MCF 10A (cell line): ENCODE measurements around the gene SUPT20HL2. TPM values are rescaled to one million over a fixed set of nuclear protein-coding genes. Genes with fewer than 3 reads are reported as not detected.
"Not testable (repeated sequence)": the region's sequence is repeated elsewhere in the genome, so short reads cannot be mapped to it uniquely, and the experiment has no call there.

Source experiments
- BruUV-seq: library from RNA; stranded (reverse); fragments of 400-500 nt; replicated peaks from 2 replicates; lab custom pipeline; 2021; lab: Mats Ljungman, UMichigan
- CTCF ChIA-PET: fragments of 300-600 bp; sonication (Branson Sonifier 250); formaldehyde crosslinking; extraction: SDS; loops from one replicate; lab custom pipeline; 2021; ENCODE audit warnings: antibody characterized with exemption, inconsistent platforms; lab: Yijun Ruan, JAX
- POLR2A ChIA-PET: fragments of 300-600, 350-650 bp; sonication (Branson Sonifier 250); formaldehyde crosslinking; extraction: SDS; loops from one replicate; lab custom pipeline; 2020; ENCODE audit warnings: antibody characterized with exemption, inconsistent platforms; lab: Yijun Ruan, JAX
- DNase-seq: peaks from one replicate; pipeline ENCODE4 v3.0.0-alpha.2; 2018; ENCODE audit not compliant: unreplicated experiment
- H3K27ac Mint-ChIP-seq: one replicate; pipeline ENCODE4 v1.8.0; 2022; ENCODE audit warnings: mild to moderate bottlenecking, low read depth, mixed read lengths; ENCODE audit not compliant: unreplicated experiment
- H3K27me3 Mint-ChIP-seq: one replicate; pipeline ENCODE4 v1.8.0; 2022; ENCODE audit warnings: mixed read lengths; ENCODE audit not compliant: insufficient read depth, unreplicated experiment
- H3K36me3 Mint-ChIP-seq: one replicate; pipeline ENCODE4 v1.8.0; 2022; ENCODE audit warnings: mild to moderate bottlenecking, moderate library complexity, mixed read lengths; ENCODE audit not compliant: insufficient read depth, unreplicated experiment
- H3K4me1 Mint-ChIP-seq: one replicate; pipeline ENCODE4 v1.8.0; 2022; ENCODE audit warnings: mixed read lengths; ENCODE audit not compliant: insufficient read depth, unreplicated experiment
- H3K4me3 Mint-ChIP-seq: one replicate; pipeline ENCODE4 v1.8.0; 2022; ENCODE audit warnings: mild to moderate bottlenecking, moderate library complexity, mixed read lengths; ENCODE audit not compliant: unreplicated experiment
- H3K9me3 Mint-ChIP-seq: one replicate; pipeline ENCODE4 v1.8.0; 2022; ENCODE audit warnings: mixed read lengths; ENCODE audit not compliant: unreplicated experiment
- intact Hi-C: fragments of 100-400 bp; cut with micrococcal nuclease; formaldehyde crosslinking; loops from 2 replicates; pipeline ENCODE4 v1.14.1; 2022
- total RNA-seq: library from RNA; stranded (reverse); gene quantifications from 2 replicates; pipeline ENCODE4 v1.2.3, GENCODE V29; 2022
- TF ChIP-seq, protein P1 (sequence below): fragments of 200-600 bp; IDR thresholded peaks from one replicate; pipeline ENCODE4 v1.8.0; 2022; ENCODE audit warnings: antibody characterized with exemption, mild to moderate bottlenecking; ENCODE audit not compliant: unreplicated experiment

Gene SUPT20HL2
- total RNA-seq, 1 experiment from 2014 or later, result not detected

DNA sequence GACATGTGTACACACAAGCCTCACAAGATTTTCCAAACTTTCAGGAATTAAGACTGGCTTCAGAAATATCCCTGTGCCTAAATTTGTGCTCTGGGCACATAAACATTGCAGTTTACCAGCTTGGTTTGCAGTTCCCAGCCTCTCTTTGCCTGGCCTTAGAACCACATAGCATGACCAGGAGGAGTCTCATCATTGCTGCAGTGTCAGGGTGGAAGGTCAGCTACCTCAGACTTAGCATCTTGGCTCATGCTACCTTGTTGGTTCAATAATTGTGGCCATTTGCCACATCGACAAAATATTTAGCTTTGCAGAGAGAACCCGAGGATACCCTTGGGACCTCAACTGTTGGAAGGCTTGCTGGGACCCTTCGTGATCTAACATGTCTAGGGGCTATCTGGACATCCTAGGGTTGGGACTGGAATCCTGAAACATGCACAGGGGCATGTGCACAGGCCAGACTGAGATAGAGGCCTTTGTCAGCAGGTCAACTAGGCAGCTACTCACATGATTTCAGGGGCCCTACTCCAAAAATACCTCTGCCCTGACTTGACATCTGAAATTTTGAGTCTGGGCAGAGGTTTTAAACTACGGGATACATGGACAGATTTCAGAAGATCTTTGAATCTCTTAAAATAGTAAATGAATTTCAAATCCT lies 8.0 kb upstream of the SUPT20HL2 start:
- ChIA-PET POLR2A (no interaction called here), CTCF (interaction anchor here (0.6 to 1.2 kb wide), 2 partner anchors 50 to 821 kb away, joined by 3 to 4 read pairs; no protein-coding TSS in a partner anchor)
- no peak for DNase-seq
- TF ChIP-seq, protein P1, sequence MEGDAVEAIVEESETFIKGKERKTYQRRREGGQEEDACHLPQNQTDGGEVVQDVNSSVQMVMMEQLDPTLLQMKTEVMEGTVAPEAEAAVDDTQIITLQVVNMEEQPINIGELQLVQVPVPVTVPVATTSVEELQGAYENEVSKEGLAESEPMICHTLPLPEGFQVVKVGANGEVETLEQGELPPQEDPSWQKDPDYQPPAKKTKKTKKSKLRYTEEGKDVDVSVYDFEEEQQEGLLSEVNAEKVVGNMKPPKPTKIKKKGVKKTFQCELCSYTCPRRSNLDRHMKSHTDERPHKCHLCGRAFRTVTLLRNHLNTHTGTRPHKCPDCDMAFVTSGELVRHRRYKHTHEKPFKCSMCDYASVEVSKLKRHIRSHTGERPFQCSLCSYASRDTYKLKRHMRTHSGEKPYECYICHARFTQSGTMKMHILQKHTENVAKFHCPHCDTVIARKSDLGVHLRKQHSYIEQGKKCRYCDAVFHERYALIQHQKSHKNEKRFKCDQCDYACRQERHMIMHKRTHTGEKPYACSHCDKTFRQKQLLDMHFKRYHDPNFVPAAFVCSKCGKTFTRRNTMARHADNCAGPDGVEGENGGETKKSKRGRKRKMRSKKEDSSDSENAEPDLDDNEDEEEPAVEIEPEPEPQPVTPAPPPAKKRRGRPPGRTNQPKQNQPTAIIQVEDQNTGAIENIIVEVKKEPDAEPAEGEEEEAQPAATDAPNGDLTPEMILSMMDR, result no peak
- Mint-ChIP-seq H3K4me1 (no peaks in the 10 kb centered on the region), H3K27me3 (peaks cover 85% of the 10 kb centered on the region), H3K36me3 (no peaks in the 10 kb centered on the region), H3K4me3 (no peak overlapping the region), H3K27ac (no peak overlapping the region), H3K9me3 (no peaks in the 10 kb centered on the region)
- BruUV-seq, result no TSS peak
- intact Hi-C loops, result no loop called here

DNA sequence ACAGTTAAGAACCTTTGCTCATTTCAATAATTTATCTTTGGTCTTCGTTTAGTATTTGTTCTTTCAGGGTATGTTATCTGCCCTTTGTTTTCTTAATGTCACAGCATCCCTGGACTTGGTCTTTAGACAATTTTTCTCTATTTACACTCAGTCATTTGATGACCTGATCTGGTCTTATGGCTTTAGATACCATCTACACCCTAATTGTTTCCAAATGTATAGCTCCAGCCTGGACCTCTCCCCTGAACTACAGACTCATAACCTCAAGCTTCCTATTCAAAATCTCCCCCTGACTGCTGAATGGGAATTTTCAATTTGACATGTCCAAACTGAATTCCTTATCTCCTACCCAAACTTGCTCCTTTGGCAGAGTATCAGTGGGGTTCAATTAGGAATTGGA lies 3.7 kb upstream of the SUPT20HL2 start:
- POLR2A ChIA-PET, result no interaction called here
- H3K9me3 Mint-ChIP-seq, result no peaks in the 10 kb centered on the region
- peaks cover 81% of the 10 kb centered on the region for H3K27me3 Mint-ChIP-seq
- no TSS peak for BruUV-seq
- no peak for DNase-seq
- H3K27ac Mint-ChIP-seq, result no peak overlapping the region
- CTCF ChIA-PET, result no interaction called here
- H3K4me1 Mint-ChIP-seq, result no peaks in the 10 kb centered on the region
- intact Hi-C loops, result no loop called here
- H3K36me3 Mint-ChIP-seq, result no peaks in the 10 kb centered on the region
- TF ChIP-seq, protein P1, result no peak
- no peak overlapping the region for H3K4me3 Mint-ChIP-seq

- H3K27me3 Mint-ChIP-seq, result peaks cover 67% of the 10 kb centered on the region
- no peaks in the 10 kb centered on the region for H3K4me1 Mint-ChIP-seq
- BruUV-seq, result no TSS peak
- CTCF ChIA-PET, result no interaction called here
- TF ChIP-seq, protein P1, result no peak
- DNase-seq, result no peak
- no peak overlapping the region for H3K4me3 Mint-ChIP-seq
- no peak overlapping the region for H3K27ac Mint-ChIP-seq
- no peaks in the 10 kb centered on the region for H3K36me3 Mint-ChIP-seq
- intact Hi-C loops, result no loop called here
- H3K9me3 Mint-ChIP-seq, result no peaks in the 10 kb centered on the region
- POLR2A ChIA-PET, result no interaction called here
These were observed 2.2 kb upstream of the SUPT20HL2 start for GRCh38 chrX:24316111-24316510.

- H3K27ac Mint-ChIP-seq, intact Hi-C loops, BruUV-seq, CTCF ChIA-PET, H3K36me3 Mint-ChIP-seq, POLR2A ChIA-PET, H3K9me3 Mint-ChIP-seq, DNase-seq, H3K4me3 Mint-ChIP-seq, H3K4me1 Mint-ChIP-seq: not testable (repeated sequence)
- H3K27me3 Mint-ChIP-seq, result peaks cover 63% of the 10 kb centered on the region
These were observed 1.6 kb downstream of the SUPT20HL2 start for GRCh38 chrX:24312249-24312607.

GRCh38 chrX:24311507-24312248 lies 2.2 kb downstream of the SUPT20HL2 start:
- DNase-seq, BruUV-seq, CTCF ChIA-PET, POLR2A ChIA-PET, H3K4me3 Mint-ChIP-seq, H3K36me3 Mint-ChIP-seq, H3K27ac Mint-ChIP-seq, H3K4me1 Mint-ChIP-seq, intact Hi-C loops, H3K9me3 Mint-ChIP-seq: not testable (repeated sequence)
- H3K27me3 Mint-ChIP-seq, result peaks cover 63% of the 10 kb centered on the region

- CTCF ChIA-PET, POLR2A ChIA-PET: not testable (repeated sequence)
These were observed 3.0 kb downstream of the SUPT20HL2 start for GRCh38 chrX:24310916-24311315.

More at GRCh38 chrX:24310916-24311315, 3.0 kb downstream of the SUPT20HL2 start:
- H3K4me3 Mint-ChIP-seq, H3K27ac Mint-ChIP-seq, H3K36me3 Mint-ChIP-seq, H3K9me3 Mint-ChIP-seq, H3K4me1 Mint-ChIP-seq, intact Hi-C loops, BruUV-seq, DNase-seq: not testable (repeated sequence)
- peaks cover 64% of the 10 kb centered on the region for H3K27me3 Mint-ChIP-seq
